NB4 (cell line): ENCODE measurements around the gene ZNF426.
"Not testable (repeated sequence)": the region's sequence is repeated elsewhere in the genome, so short reads cannot be mapped to it uniquely, and the experiment has no call there.

ENCODE experiments used
- DNase-seq: peaks from one replicate; pipeline ENCODE4 v3.0.0; 2010; ENCODE audit warnings: low read depth
- H3K4me3 ChIP-seq: one replicate; pipeline ENCODE4 v1.5.1; 2011; ENCODE audit warnings: mild to moderate bottlenecking, low read depth, low read length, moderate library complexity
- CTCF ChIP-seq: IDR thresholded peaks from one replicate; pipeline ENCODE4 v1.5.1; 2012; ENCODE audit warnings: low read depth, low read length
- MAX ChIP-seq: IDR thresholded peaks from 2 replicates; pipeline ENCODE4 v1.6.1; 2011; ENCODE audit warnings: low read depth, low read length
- MYC ChIP-seq: IDR thresholded peaks from 2 replicates; pipeline ENCODE4 v1.6.1; 2011; ENCODE audit warnings: low read depth, low read length
- POLR2A ChIP-seq: IDR thresholded peaks from 2 replicates; pipeline ENCODE4 v1.6.1; 2011; ENCODE audit warnings: mild to moderate bottlenecking; ENCODE audit not compliant: insufficient read length; ENCODE audit errors: extremely low read depth

The ZNF426 gene

GRCh38 chr19:9538183-9539058 lies at the start of gene ZNF426:
Gene ZNF426 (minus strand): TSS chr19:9538645. CDS start chr19:9536232, 2,413 bp downstream.
- DNase-seq = peak; percentile 98
- peak within 1 kb of the TSS; percentile 77 for H3K4me3 ChIP-seq
- TF ChIP-seq POLR2A (peak; percentile 93), MAX (peak; percentile 90), MYC (peak; percentile 94), CTCF (no peak)

GRCh38 chr19:9586764-9587163 lies 48.3 kb upstream of the ZNF426 start:
- peak; percentile 87 for DNase-seq
- no peak for TF ChIP-seq MAX
- peak; percentile 96 for TF ChIP-seq CTCF
- H3K4me3 ChIP-seq = no peak overlapping the region

- peak; percentile 96 for DNase-seq
- peak within 1 kb of the TSS; percentile 88 for H3K4me3 ChIP-seq
- TF ChIP-seq MAX = peak; percentile 98
- TF ChIP-seq POLR2A = peak; percentile 99
- TF ChIP-seq CTCF = no peak
- TF ChIP-seq MYC = peak; percentile 100
Measured at GRCh38 chr19:9584073-9584833, 45.8 kb upstream of the ZNF426 start, which contains the start of gene ZNF121. Gene ZNF121 (minus strand): TSS chr19:9584504. CDS start chr19:9568097, 16,407 bp downstream.

GRCh38 chr19:9582081-9582725 lies 43.8 kb upstream of the ZNF426 start:
- not testable (repeated sequence) for DNase-seq
- peak overlapping the region; percentile 88 for H3K4me3 ChIP-seq

- DNase-seq = no peak
- peak overlapping the region; percentile 88 for H3K4me3 ChIP-seq
- TF ChIP-seq POLR2A (no peak), CTCF (no peak), MAX (no peak), MYC (no peak)
Measured at GRCh38 chr19:9580728-9581127, 42.3 kb upstream of the ZNF426 start.

- no peak for DNase-seq
- TF ChIP-seq POLR2A = no peak
- no peak for TF ChIP-seq CTCF
- TF ChIP-seq MYC = no peak
- no peak for TF ChIP-seq MAX
- no peak overlapping the region for H3K4me3 ChIP-seq
Measured at GRCh38 chr19:9570255-9570654, 31.8 kb upstream of the ZNF426 start.
